GM23338 (cell line): ENCODE results near the gene NRF1. TPM values are rescaled to one million over a fixed set of nuclear protein-coding genes. Genes with fewer than 3 reads are reported as not detected.

Experiments
- ATAC-seq: fragments of 200-7000 bp; cut with Tn5 transposase; 3 replicates; pipeline ENCODE4 v1.9.1; 2020
- DNase-seq: peaks from one replicate; pipeline ENCODE4 v3.0.0-alpha.2; 2015; ENCODE audit warnings: low spot score
- H2AFZ ChIP-seq: fragments of 200-600 bp; sonication (generic); 2 replicates; pipeline ENCODE4 v1.8.0; 2016; ENCODE audit warnings: antibody characterized with exemption, mild to moderate bottlenecking, moderate library complexity
- H3F3A ChIP-seq: fragments of 200-600 bp; sonication (generic); replicated peaks from 2 replicates; pipeline ENCODE4 v1.8.0; 2017; ENCODE audit warnings: antibody characterized with exemption, mixed run types, low read depth
- H3K27ac ChIP-seq: fragments of 200-600 bp; sonication (generic); 2 replicates; pipeline ENCODE4 v1.6.1; 2016; ENCODE audit warnings: low read depth
- H3K27me3 ChIP-seq: fragments of 200-600 bp; sonication (generic); 2 replicates; pipeline ENCODE4 v1.8.0; 2016; ENCODE audit warnings: mild to moderate bottlenecking, mixed run types, moderate library complexity; ENCODE audit not compliant: insufficient read depth
- H3K36me3 ChIP-seq: fragments of 200-600 bp; sonication (generic); 2 replicates; pipeline ENCODE4 v1.8.0; 2016; ENCODE audit warnings: mild to moderate bottlenecking; ENCODE audit not compliant: insufficient read depth
- H3K4me1 ChIP-seq: fragments of 200-600 bp; sonication (generic); 2 replicates; pipeline ENCODE4 v1.8.0; 2016; ENCODE audit warnings: mild to moderate bottlenecking, moderate library complexity; ENCODE audit not compliant: insufficient read depth
- H3K4me2 ChIP-seq: fragments of 200-600 bp; sonication (generic); 2 replicates; pipeline ENCODE4 v1.7.1; 2017; ENCODE audit warnings: mixed run types
- H3K4me3 ChIP-seq: fragments of 200-600 bp; sonication (generic); 2 replicates; pipeline ENCODE4 v1.6.1; 2016; ENCODE audit warnings: mixed run types
- H3K79me2 ChIP-seq: fragments of 200-600 bp; sonication (generic); replicated peaks from 2 replicates; pipeline ENCODE4 v1.8.0; 2017; ENCODE audit warnings: mild to moderate bottlenecking; ENCODE audit not compliant: insufficient read depth
- H3K9me2 ChIP-seq: fragments of 200-600 bp; sonication (generic); 2 replicates; pipeline ENCODE4 v1.8.0; 2017; ENCODE audit not compliant: insufficient read depth
- H4K20me1 ChIP-seq: fragments of 200-600 bp; sonication (generic); replicated peaks from 2 replicates; pipeline ENCODE4 v1.8.0; 2017; ENCODE audit warnings: mild to moderate bottlenecking; ENCODE audit not compliant: insufficient read depth
- H3K27ac Mint-ChIP-seq: 2 replicates; pipeline ENCODE4 v1.8.0; 2020; ENCODE audit warnings: inconsistent platforms, mild to moderate bottlenecking, moderate library complexity, mixed read lengths
- H3K27me3 Mint-ChIP-seq: 3 replicates; pipeline ENCODE4 v1.8.0; 2022; ENCODE audit warnings: low read depth, mild to moderate bottlenecking, moderate library complexity, mixed read lengths, inconsistent platforms; ENCODE audit not compliant: insufficient read depth, poor library complexity
- H3K36me3 Mint-ChIP-seq: 3 replicates; pipeline ENCODE4 v1.8.0; 2021; ENCODE audit warnings: low read depth, mild to moderate bottlenecking, inconsistent platforms, moderate library complexity, mixed read lengths
- H3K4me1 Mint-ChIP-seq: 3 replicates; pipeline ENCODE4 v1.8.0; 2020; ENCODE audit warnings: mild to moderate bottlenecking, inconsistent platforms, mixed read lengths
- H3K4me3 Mint-ChIP-seq: 3 replicates; pipeline ENCODE4 v1.8.0; 2021; ENCODE audit warnings: moderate library complexity, mild to moderate bottlenecking, inconsistent platforms, mixed read lengths
- H3K9me3 Mint-ChIP-seq: 3 replicates; pipeline ENCODE4 v1.8.0; 2020; ENCODE audit warnings: moderate library complexity, mild to moderate bottlenecking, inconsistent platforms, mixed read lengths
- CREB1 ChIP-seq: fragments of 250-450 bp; sonication (Bioruptor Pico); IDR thresholded peaks from 2 replicates; pipeline ENCODE4 v1.5.0; 2020; ENCODE audit warnings: low read depth, mild to moderate bottlenecking, moderate library complexity
- CTCF ChIP-seq, 2 experiments: fragments of 200-600 bp in 1 of 2; sonication (generic) in 1 of 2; conservative IDR thresholded peaks; 2 replicates each; pipeline versions ENCODE4 v1.5.1 to v1.6.1; 2016 to 2017; ENCODE audit warnings: antibody characterized with exemption in 2 of 2, low read depth in 2 of 2, mild to moderate bottlenecking in 2 of 2, moderate library complexity in 1 of 2
- EZH2 ChIP-seq: fragments of 200-600 bp; sonication (generic); IDR thresholded peaks from one replicate; pipeline ENCODE4 v1.8.0; 2017; ENCODE audit warnings: antibody characterized with exemption, mild to moderate bottlenecking, low read depth; ENCODE audit not compliant: unreplicated experiment
- EZH2phosphoT487 ChIP-seq: fragments of 200-600 bp; sonication (generic); IDR thresholded peaks from one replicate; pipeline ENCODE4 v1.8.1; 2018; ENCODE audit warnings: antibody characterized with exemption; ENCODE audit not compliant: unreplicated experiment
- JUNB ChIP-seq: IDR thresholded peaks from one replicate; pipeline ENCODE4 v1.6.1; 2016; ENCODE audit warnings: antibody characterized with exemption; ENCODE audit not compliant: unreplicated experiment
- NANOG ChIP-seq: IDR thresholded peaks from 2 replicates; pipeline ENCODE4 v1.6.1; 2016; ENCODE audit warnings: antibody characterized with exemption, borderline replicate concordance
- POLR2AphosphoS5 ChIP-seq: IDR thresholded peaks from 2 replicates; pipeline ENCODE4 v1.6.1; 2016; ENCODE audit warnings: antibody characterized with exemption, low read depth
- STAT1 ChIP-seq: IDR thresholded peaks from one replicate; pipeline ENCODE4 v1.6.1; 2016; ENCODE audit warnings: antibody characterized with exemption; ENCODE audit not compliant: unreplicated experiment
- ZNF114 ChIP-seq: fragments of 250-450 bp; sonication (Bioruptor Pico); IDR thresholded peaks from 2 replicates; pipeline ENCODE4 v1.5.0; 2020; ENCODE audit warnings: mild to moderate bottlenecking, moderate library complexity
- ZNF331 ChIP-seq: fragments of 250-450 bp; sonication (Bioruptor Pico); IDR thresholded peaks from 2 replicates; pipeline ENCODE4 v1.5.0; 2020; ENCODE audit warnings: low read depth, mild to moderate bottlenecking, moderate library complexity
- ZNF462 ChIP-seq: fragments of 250-450 bp; sonication (Bioruptor Pico); IDR thresholded peaks from 2 replicates; pipeline ENCODE4 v1.5.0; 2020; ENCODE audit warnings: mild to moderate bottlenecking, moderate library complexity
- polyA plus RNA-seq: library from polyadenylated mRNA; unstranded; fragments of >200 nt; fragmentation: Nextera tagmentation; extraction: Ambion mirVana; gene quantifications from 2 replicates; pipeline ENCODE4 v1.2.1, GENCODE V29; 2016
- total RNA-seq: library from RNA; depleted of rRNA; stranded (reverse); fragments of >200 nt; shearing (Covaris generic); gene quantifications from 2 replicates; pipeline ENCODE4 v1.2.3, GENCODE V29; 2014
- TF ChIP-seq, protein P1 (sequence below): IDR thresholded peaks from 2 replicates; pipeline ENCODE4 v1.6.1; 2016; ENCODE audit warnings: antibody characterized with exemption
- TF ChIP-seq, protein P2 (sequence below): IDR thresholded peaks from one replicate; pipeline ENCODE4 v1.6.1; 2018; ENCODE audit warnings: antibody characterized with exemption; ENCODE audit not compliant: unreplicated experiment

Gene NRF1
- total and polyA plus RNA-seq, 2 experiments from 2014 or later, result 5.3 to 24.6 TPM

GRCh38 chr7:129676017-129676897, 64.7 kb downstream of the NRF1 start:
- H3K4me3 ChIP-seq, result no peak overlapping the region

More at GRCh38 chr7:129676017-129676897, 64.7 kb downstream of the NRF1 start:
- H3K27ac Mint-ChIP-seq, result no peak overlapping the region
- 0 out of 2 replicates have a peak, but pooled peaks cover 5% of the 10 kb centered on the region for H3F3A ChIP-seq
- DNase-seq (no peak), ATAC-seq (no peak)
- H3K9me2 ChIP-seq, result no peaks in the 10 kb centered on the region
- no peak overlapping the region for H3K4me2 ChIP-seq
- H3K4me1 Mint-ChIP-seq, result peaks cover 5% of the 10 kb centered on the region; the same call in 2 of the 3 replicates
- H3K27me3 Mint-ChIP-seq, result peaks cover 2% of the 10 kb centered on the region
- peaks cover 15% of the 10 kb centered on the region for H3K36me3 ChIP-seq
- H4K20me1 ChIP-seq, result 0 out of 2 replicates have a peak, but pooled peaks cover 10% of the 10 kb centered on the region
- H3K79me2 ChIP-seq, result no peaks in the 10 kb centered on the region
- H2AFZ ChIP-seq, result no peak overlapping the region
- H3K27me3 ChIP-seq, result no peaks in the 10 kb centered on the region
- H3K27ac ChIP-seq, result 0 out of 2 replicates have a peak overlapping the region, but pooled peaks have one; percentile 22
- H3K9me3 Mint-ChIP-seq, result peaks cover 12% of the 10 kb centered on the region
- no peak overlapping the region for H3K4me3 Mint-ChIP-seq
- H3K4me1 ChIP-seq, result peaks cover 3% of the 10 kb centered on the region; the same call in 1 of the 2 replicates
- TF ChIP-seq, protein P1, sequence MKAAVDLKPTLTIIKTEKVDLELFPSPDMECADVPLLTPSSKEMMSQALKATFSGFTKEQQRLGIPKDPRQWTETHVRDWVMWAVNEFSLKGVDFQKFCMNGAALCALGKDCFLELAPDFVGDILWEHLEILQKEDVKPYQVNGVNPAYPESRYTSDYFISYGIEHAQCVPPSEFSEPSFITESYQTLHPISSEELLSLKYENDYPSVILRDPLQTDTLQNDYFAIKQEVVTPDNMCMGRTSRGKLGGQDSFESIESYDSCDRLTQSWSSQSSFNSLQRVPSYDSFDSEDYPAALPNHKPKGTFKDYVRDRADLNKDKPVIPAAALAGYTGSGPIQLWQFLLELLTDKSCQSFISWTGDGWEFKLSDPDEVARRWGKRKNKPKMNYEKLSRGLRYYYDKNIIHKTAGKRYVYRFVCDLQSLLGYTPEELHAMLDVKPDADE, result no peak
- TF ChIP-seq CREB1 (CRISPR knock-in tag) (no peak), STAT1 (no peak), ZNF114 (CRISPR knock-in tag) (no peak), ZNF462 (CRISPR knock-in tag) (no peak), JUNB (no peak), CTCF (conservative IDR thresholded peaks at IDR 0.05; ENCODE audit: low read depth in 2 of 2) (no peak), EZH2 (no peak), POLR2AphosphoS5 (no peak), ZNF331 (CRISPR knock-in tag) (no peak), NANOG (no peak), EZH2phosphoT487 (no peak)
- TF ChIP-seq, protein P2, sequence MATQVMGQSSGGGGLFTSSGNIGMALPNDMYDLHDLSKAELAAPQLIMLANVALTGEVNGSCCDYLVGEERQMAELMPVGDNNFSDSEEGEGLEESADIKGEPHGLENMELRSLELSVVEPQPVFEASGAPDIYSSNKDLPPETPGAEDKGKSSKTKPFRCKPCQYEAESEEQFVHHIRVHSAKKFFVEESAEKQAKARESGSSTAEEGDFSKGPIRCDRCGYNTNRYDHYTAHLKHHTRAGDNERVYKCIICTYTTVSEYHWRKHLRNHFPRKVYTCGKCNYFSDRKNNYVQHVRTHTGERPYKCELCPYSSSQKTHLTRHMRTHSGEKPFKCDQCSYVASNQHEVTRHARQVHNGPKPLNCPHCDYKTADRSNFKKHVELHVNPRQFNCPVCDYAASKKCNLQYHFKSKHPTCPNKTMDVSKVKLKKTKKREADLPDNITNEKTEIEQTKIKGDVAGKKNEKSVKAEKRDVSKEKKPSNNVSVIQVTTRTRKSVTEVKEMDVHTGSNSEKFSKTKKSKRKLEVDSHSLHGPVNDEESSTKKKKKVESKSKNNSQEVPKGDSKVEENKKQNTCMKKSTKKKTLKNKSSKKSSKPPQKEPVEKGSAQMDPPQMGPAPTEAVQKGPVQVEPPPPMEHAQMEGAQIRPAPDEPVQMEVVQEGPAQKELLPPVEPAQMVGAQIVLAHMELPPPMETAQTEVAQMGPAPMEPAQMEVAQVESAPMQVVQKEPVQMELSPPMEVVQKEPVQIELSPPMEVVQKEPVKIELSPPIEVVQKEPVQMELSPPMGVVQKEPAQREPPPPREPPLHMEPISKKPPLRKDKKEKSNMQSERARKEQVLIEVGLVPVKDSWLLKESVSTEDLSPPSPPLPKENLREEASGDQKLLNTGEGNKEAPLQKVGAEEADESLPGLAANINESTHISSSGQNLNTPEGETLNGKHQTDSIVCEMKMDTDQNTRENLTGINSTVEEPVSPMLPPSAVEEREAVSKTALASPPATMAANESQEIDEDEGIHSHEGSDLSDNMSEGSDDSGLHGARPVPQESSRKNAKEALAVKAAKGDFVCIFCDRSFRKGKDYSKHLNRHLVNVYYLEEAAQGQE, result no peak
- H3K36me3 Mint-ChIP-seq, result peaks cover 46% of the 10 kb centered on the region
